CMK (cell line): ENCODE results near the gene SLC9A5.

Source experiments
- DNase-seq: peaks from one replicate; pipeline ENCODE4 v3.0.0-alpha.2; 2010; ENCODE audit warnings: low read depth

The SLC9A5 gene

GRCh38 chr16:67311607-67312488 lies 63.1 kb downstream of the SLC9A5 start:
- no peak for DNase-seq

- no peak for DNase-seq
Measured at GRCh38 chr16:67312719-67313118, 63.9 kb downstream of the SLC9A5 start.

DNA sequence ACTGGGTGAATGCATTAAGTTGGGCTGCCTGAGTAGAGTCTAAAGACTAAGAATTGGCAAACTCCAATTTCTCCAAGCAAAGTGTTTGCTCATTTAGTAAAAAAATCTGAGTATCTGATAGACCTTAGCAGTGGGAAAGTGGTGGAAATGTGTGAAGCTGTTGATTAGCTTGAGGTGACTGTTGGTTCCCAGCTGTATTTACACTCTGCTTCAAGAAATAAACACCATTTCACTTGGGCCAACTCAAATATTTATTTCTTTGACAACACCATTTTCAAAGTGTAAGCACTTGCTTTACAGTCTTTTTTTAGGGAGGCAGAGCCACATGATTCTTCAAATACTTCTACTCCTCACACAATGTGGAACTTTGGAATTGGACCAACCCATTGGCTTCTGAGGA lies 69.1 kb downstream of the SLC9A5 start:
- no peak for DNase-seq
